Measurements from ENCODE around the gene ABI1.

ABI1 gene

GRCh38 chr10:26844396-26844975 is 16.3 kb downstream of the ABI1 start:
- no peak for DNase-seq (ENCODE audit: extremely low read depth, low read depth)
- no peak overlapping the region for H3K4me3 ChIP-seq (replicated peaks; ENCODE audit: low read depth, low read length)
- TF ChIP-seq, protein P1, sequence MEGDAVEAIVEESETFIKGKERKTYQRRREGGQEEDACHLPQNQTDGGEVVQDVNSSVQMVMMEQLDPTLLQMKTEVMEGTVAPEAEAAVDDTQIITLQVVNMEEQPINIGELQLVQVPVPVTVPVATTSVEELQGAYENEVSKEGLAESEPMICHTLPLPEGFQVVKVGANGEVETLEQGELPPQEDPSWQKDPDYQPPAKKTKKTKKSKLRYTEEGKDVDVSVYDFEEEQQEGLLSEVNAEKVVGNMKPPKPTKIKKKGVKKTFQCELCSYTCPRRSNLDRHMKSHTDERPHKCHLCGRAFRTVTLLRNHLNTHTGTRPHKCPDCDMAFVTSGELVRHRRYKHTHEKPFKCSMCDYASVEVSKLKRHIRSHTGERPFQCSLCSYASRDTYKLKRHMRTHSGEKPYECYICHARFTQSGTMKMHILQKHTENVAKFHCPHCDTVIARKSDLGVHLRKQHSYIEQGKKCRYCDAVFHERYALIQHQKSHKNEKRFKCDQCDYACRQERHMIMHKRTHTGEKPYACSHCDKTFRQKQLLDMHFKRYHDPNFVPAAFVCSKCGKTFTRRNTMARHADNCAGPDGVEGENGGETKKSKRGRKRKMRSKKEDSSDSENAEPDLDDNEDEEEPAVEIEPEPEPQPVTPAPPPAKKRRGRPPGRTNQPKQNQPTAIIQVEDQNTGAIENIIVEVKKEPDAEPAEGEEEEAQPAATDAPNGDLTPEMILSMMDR (IDR thresholded peaks at IDR 0.05; ENCODE audit: low read depth, low read length, missing control alignments), result no peak

DNA sequence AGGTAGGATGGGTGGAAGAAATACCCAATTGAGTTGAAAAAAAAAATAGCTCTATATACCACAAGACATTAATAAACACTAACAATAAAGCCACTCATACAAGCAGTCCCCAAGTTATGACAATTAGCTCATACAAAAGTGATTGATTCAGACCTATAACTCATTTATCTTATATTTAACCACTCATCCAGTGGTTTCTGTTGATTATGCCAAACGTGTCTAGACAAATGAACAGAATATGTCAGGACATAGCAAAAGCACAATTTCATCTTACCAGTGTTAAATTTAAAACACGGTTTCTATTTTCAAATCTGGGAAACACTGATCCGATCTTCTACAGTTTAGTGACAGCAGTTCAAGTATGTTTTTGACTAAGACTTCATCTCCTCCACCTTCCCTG is 17.0 kb downstream of the ABI1 start:
- H3K4me3 ChIP-seq (replicated peaks; ENCODE audit: low read depth, low read length), result no peak overlapping the region
- no peak for DNase-seq (ENCODE audit: extremely low read depth, low read depth)
- TF ChIP-seq, protein P1 (IDR thresholded peaks at IDR 0.05; ENCODE audit: low read depth, low read length, missing control alignments), result no peak

DNA sequence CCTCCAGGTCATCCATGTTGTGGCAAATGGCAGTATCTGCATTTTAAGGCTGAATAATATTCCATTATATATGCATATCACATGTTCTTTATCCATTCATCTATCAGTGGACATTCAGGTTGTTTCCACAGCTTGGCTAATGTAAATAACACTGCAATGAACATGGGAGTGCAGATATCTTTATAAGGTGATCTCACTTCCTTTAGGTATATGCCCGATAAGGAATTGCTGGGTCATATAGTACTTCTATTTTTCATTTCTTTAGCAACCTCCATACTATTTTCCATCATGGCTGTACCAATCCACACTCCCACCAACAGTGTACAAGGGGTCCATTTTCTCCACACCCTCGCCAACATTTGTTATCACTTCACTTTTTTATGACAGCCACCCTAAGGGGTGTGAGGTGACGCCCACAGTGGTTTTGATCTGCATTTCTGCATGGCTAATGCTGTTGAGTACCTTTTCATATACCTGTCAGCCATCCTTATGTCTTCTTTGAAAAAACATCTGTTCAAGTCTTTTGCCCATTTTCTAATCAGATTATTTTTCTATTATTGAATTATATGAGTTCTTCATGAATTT is 18.9 kb downstream of the ABI1 start:
- no peak for DNase-seq (ENCODE audit: extremely low read depth, low read depth)
- TF ChIP-seq, protein P1 (IDR thresholded peaks at IDR 0.05; ENCODE audit: low read depth, low read length, missing control alignments), result no peak
- no peak overlapping the region for H3K4me3 ChIP-seq (replicated peaks; ENCODE audit: low read depth, low read length)

- TF ChIP-seq, protein P1 (IDR thresholded peaks at IDR 0.05; ENCODE audit: low read depth, low read length, missing control alignments), result no peak
- H3K4me3 ChIP-seq (replicated peaks; ENCODE audit: low read depth, low read length), result no peak overlapping the region
- DNase-seq (ENCODE audit: extremely low read depth, low read depth), result no peak
Measured at GRCh38 chr10:26840938-26841732, 19.6 kb downstream of the ABI1 start.

GRCh38 chr10:26839966-26840627 is 20.7 kb downstream of the ABI1 start:
- TF ChIP-seq, protein P1 (IDR thresholded peaks at IDR 0.05; ENCODE audit: low read depth, low read length, missing control alignments), result no peak
- H3K4me3 ChIP-seq (replicated peaks; ENCODE audit: low read depth, low read length), result no peak overlapping the region
- no peak for DNase-seq (ENCODE audit: extremely low read depth, low read depth)

GRCh38 chr10:26837139-26837538 is 23.6 kb downstream of the ABI1 start:
- no peak for DNase-seq (ENCODE audit: extremely low read depth, low read depth)
- no peak overlapping the region for H3K4me3 ChIP-seq (replicated peaks; ENCODE audit: low read depth, low read length)
- TF ChIP-seq, protein P1 (IDR thresholded peaks at IDR 0.05; ENCODE audit: low read depth, low read length, missing control alignments), result no peak
